OCI-LY3 (cell line): ENCODE results near the gene ODAPH.

ENCODE experiments used
- EZH2phosphoT487 ChIP-seq: fragments of 200-600 bp; shearing (Covaris generic); IDR thresholded peaks from 2 replicates; pipeline ENCODE4 v1.6.1; 2018; ENCODE audit warnings: antibody characterized with exemption, mixed run types, low read depth
- TF ChIP-seq, protein P1 (sequence below): fragments of 200-600, 300-600 bp; sonication (generic); IDR thresholded peaks from 2 replicates; pipeline ENCODE4 v1.5.1; 2014; ENCODE audit warnings: antibody characterized with exemption, low read length, low read depth

GRCh38 chr4:75542824-75543223 is 13.0 kb upstream of the ODAPH start:
- TF ChIP-seq, protein P1, sequence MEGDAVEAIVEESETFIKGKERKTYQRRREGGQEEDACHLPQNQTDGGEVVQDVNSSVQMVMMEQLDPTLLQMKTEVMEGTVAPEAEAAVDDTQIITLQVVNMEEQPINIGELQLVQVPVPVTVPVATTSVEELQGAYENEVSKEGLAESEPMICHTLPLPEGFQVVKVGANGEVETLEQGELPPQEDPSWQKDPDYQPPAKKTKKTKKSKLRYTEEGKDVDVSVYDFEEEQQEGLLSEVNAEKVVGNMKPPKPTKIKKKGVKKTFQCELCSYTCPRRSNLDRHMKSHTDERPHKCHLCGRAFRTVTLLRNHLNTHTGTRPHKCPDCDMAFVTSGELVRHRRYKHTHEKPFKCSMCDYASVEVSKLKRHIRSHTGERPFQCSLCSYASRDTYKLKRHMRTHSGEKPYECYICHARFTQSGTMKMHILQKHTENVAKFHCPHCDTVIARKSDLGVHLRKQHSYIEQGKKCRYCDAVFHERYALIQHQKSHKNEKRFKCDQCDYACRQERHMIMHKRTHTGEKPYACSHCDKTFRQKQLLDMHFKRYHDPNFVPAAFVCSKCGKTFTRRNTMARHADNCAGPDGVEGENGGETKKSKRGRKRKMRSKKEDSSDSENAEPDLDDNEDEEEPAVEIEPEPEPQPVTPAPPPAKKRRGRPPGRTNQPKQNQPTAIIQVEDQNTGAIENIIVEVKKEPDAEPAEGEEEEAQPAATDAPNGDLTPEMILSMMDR = no peak
- TF ChIP-seq EZH2phosphoT487 = no peak
